GM21381 (cell line): ENCODE measurements around the gene NOL9.

Experiments used
- ATAC-seq: cut with Tn5 transposase; IDR thresholded peaks from one replicate; pipeline ENCODE4 v1.9.1; 2021; ENCODE audit warnings: mild to moderate bottlenecking, moderate library complexity; ENCODE audit not compliant: unreplicated experiment

Gene NOL9

GRCh38 chr1:6473156-6473555 lies 81.2 kb downstream of the NOL9 start:
- no peak for ATAC-seq

- no peak for ATAC-seq
Observed at GRCh38 chr1:6472391-6472790, 81.9 kb downstream of the NOL9 start.

DNA sequence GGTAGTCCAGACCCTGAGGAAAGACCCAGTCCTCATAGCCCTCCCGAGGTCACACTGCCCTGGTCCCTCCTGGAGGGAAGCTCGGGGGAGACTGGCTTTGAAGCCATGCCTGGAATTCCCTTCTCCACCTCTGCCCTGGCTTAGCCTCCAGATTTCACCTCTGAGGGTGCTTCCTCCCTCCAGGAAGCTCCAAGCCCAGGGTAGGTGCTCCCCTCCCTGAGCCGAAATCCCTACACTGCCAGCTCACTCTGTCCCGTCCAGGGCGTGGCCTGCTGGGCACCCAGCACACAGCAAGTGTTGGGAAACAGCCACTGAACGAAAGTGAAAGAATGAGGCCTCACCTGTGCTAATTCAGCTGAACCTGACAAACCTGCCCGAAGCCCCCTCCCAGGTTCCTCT lies 82.3 kb downstream of the NOL9 start:
- no peak for ATAC-seq
